HFFc6 (cell line): ENCODE results near the gene CELF4. TPM values are rescaled to one million over a fixed set of nuclear protein-coding genes. Genes with fewer than 3 reads are reported as not detected.

Experiments
- DNase-seq: peaks from one replicate; pipeline ENCODE4 v3.0.0-alpha.2; 2018
- H3K27ac Mint-ChIP-seq: 2 replicates; pipeline ENCODE4 v1.8.0; 2020; ENCODE audit warnings: mild to moderate bottlenecking, mixed read lengths
- H3K27me3 Mint-ChIP-seq: 2 replicates; pipeline ENCODE4 v1.8.0; 2021; ENCODE audit warnings: mild to moderate bottlenecking, moderate library complexity, mixed read lengths; ENCODE audit not compliant: insufficient read depth
- H3K36me3 Mint-ChIP-seq: 2 replicates; pipeline ENCODE4 v1.8.0; 2021; ENCODE audit warnings: low read depth, mixed read lengths
- H3K4me1 Mint-ChIP-seq: 2 replicates; pipeline ENCODE4 v1.8.0; 2020; ENCODE audit warnings: low read depth, mixed read lengths
- H3K4me3 Mint-ChIP-seq: 2 replicates; pipeline ENCODE4 v1.8.0; 2020; ENCODE audit warnings: mild to moderate bottlenecking, moderate library complexity, mixed read lengths
- H3K9me3 Mint-ChIP-seq: 2 replicates; pipeline ENCODE4 v1.8.0; 2020; ENCODE audit warnings: mild to moderate bottlenecking, mixed read lengths
- CTCF ChIP-seq: fragments of 200-600 bp; sonication (generic); IDR thresholded peaks from 2 replicates; pipeline ENCODE4 v1.5.0; 2021; ENCODE audit warnings: antibody characterized with exemption, mild to moderate bottlenecking
- total RNA-seq, 6 experiments: library from RNA; stranded (reverse); fragmentation: NEBNext Ultra II Directional; extraction: Animal tissue kit (Norgen Biotek cat#: 25700); gene quantifications; 2 replicates in 1 of 6; 3 replicates in 5 of 6; pipeline ENCODE4 v1.2.3, GENCODE V29; 2021

The CELF4 gene
- total RNA-seq, 6 experiments from 2014 or later, result not detected

- Mint-ChIP-seq H3K4me3 (no peak overlapping the region), H3K27me3 (peaks cover 36% of the 10 kb centered on the region), H3K4me1 (no peaks in the 10 kb centered on the region), H3K27ac (no peak overlapping the region), H3K36me3 (no peaks in the 10 kb centered on the region), H3K9me3 (no peaks in the 10 kb centered on the region)
- no peak for DNase-seq
- no peak for TF ChIP-seq CTCF
Measured at GRCh38 chr18:37502036-37502435, 63.6 kb downstream of the CELF4 start.

GRCh38 chr18:37501136-37501535, 64.5 kb downstream of the CELF4 start:
- Mint-ChIP-seq H3K27ac (no peak overlapping the region), H3K9me3 (no peaks in the 10 kb centered on the region), H3K36me3 (no peaks in the 10 kb centered on the region), H3K27me3 (peaks cover 36% of the 10 kb centered on the region), H3K4me1 (no peaks in the 10 kb centered on the region), H3K4me3 (no peak overlapping the region)
- no peak for TF ChIP-seq CTCF
- no peak for DNase-seq

GRCh38 chr18:37499913-37500312, 65.7 kb downstream of the CELF4 start:
- Mint-ChIP-seq H3K27ac (no peak overlapping the region), H3K9me3 (no peaks in the 10 kb centered on the region), H3K4me1 (no peaks in the 10 kb centered on the region), H3K36me3 (no peaks in the 10 kb centered on the region), H3K27me3 (peaks cover 38% of the 10 kb centered on the region), H3K4me3 (no peak overlapping the region)
- no peak for DNase-seq
- no peak for TF ChIP-seq CTCF

- Mint-ChIP-seq H3K27ac (no peak overlapping the region), H3K27me3 (peaks cover 38% of the 10 kb centered on the region), H3K4me1 (no peaks in the 10 kb centered on the region), H3K36me3 (no peaks in the 10 kb centered on the region), H3K9me3 (no peaks in the 10 kb centered on the region), H3K4me3 (no peak overlapping the region)
- TF ChIP-seq CTCF, result no peak
- no peak for DNase-seq
Measured at GRCh38 chr18:37499044-37499443, 66.6 kb downstream of the CELF4 start.

GRCh38 chr18:37497853-37498518, 67.6 kb downstream of the CELF4 start:
- H3K4me1 Mint-ChIP-seq, result no peaks in the 10 kb centered on the region
- DNase-seq, result no peak
- TF ChIP-seq CTCF, result no peak
- H3K36me3 Mint-ChIP-seq, result no peaks in the 10 kb centered on the region
- H3K9me3 Mint-ChIP-seq, result no peaks in the 10 kb centered on the region
- H3K4me3 Mint-ChIP-seq, result no peak overlapping the region
- no peak overlapping the region for H3K27ac Mint-ChIP-seq
- H3K27me3 Mint-ChIP-seq, result peaks cover 34% of the 10 kb centered on the region
